B cell (primary cell): ENCODE results near the gene FAM120B. TPM values are rescaled to one million over a fixed set of nuclear protein-coding genes. Genes with fewer than 3 reads are reported as not detected.

ENCODE experiments used
- ATAC-seq: fragments of 200-7000 bp; cut with Tn5 transposase; one replicate; pipeline ENCODE4 v1.10.0; 2021; ENCODE audit warnings: low read depth, mild to moderate bottlenecking, moderate number of reproducible peaks, moderate library complexity
- CTCF ChIA-PET: fragments of 350-600 bp; sonication (Branson Sonifier 250); formaldehyde crosslinking; loops from one replicate; lab custom pipeline; 2021; ENCODE audit warnings: antibody characterized with exemption, inconsistent platforms; lab: Charles Lee
- POLR2A ChIA-PET: fragments of 350-600 bp; sonication (Branson Sonifier 250); formaldehyde crosslinking; loops from one replicate; lab custom pipeline; 2021; ENCODE audit warnings: antibody characterized with exemption; lab: Charles Lee
- DNase-seq: peaks from one replicate; pipeline ENCODE4 v3.0.0; 2013
- H2AFZ ChIP-seq: 2 replicates; pipeline ENCODE4 v1.6.1; 2012; ENCODE audit warnings: mild to moderate bottlenecking, low read depth, low read length; ENCODE audit not compliant: insufficient read depth, poor library complexity, severe bottlenecking
- H3K27ac ChIP-seq, 2 donors: 1 replicate in 1 of 2; 2 replicates in 1 of 2; pipeline ENCODE4 v1.5.1; 2012 to 2013; ENCODE audit warnings: low read length in 2 of 2, mild to moderate bottlenecking in 2 of 2, moderate library complexity in 1 of 2
- H3K27me3 ChIP-seq, 4 experiments: fragments of 200-600 bp in 1 of 4; sonication (generic) in 1 of 4; replicated peaks in 1 of 4; 1 replicate in 2 of 4; 2 replicates in 2 of 4; pipeline versions ENCODE4 v1.6.1 to v1.7.0; 2013 to 2016; ENCODE audit warnings: low read length in 3 of 4, mild to moderate bottlenecking in 2 of 4, mixed read lengths in 1 of 4, moderate library complexity in 1 of 4; ENCODE audit not compliant: insufficient read depth in 4 of 4, control insufficient read depth in 3 of 4; ENCODE audit errors: control extremely low read depth in 1 of 4
- H3K36me3 ChIP-seq, 2 experiments: replicated peaks in 1 of 2; 1 replicate in 1 of 2; 2 replicates in 1 of 2; pipeline versions ENCODE4 v1.6.1 to v1.7.1; 2013; ENCODE audit warnings: low read length in 1 of 2; ENCODE audit not compliant: insufficient read depth in 2 of 2, control insufficient read depth in 1 of 2; ENCODE audit errors: control extremely low read depth in 1 of 2, extremely low read depth in 1 of 2
- H3K4me1 ChIP-seq, 2 donors: fragments of 200-600 bp in 1 of 2; sonication (generic) in 1 of 2; 1 replicate in 1 of 2; 2 replicates in 1 of 2; pipeline versions ENCODE4 v1.5.1 to v1.6.1; 2013 to 2017; ENCODE audit warnings: low read length in 2 of 2; ENCODE audit not compliant: control insufficient read depth in 2 of 2, insufficient read depth in 2 of 2
- H3K4me2 ChIP-seq: replicated peaks from 2 replicates; pipeline ENCODE3; 2012; ENCODE audit warnings: mild to moderate bottlenecking, low read depth, low read length; ENCODE audit not compliant: poor library complexity, severe bottlenecking
- H3K4me3 ChIP-seq, 5 experiments: fragments of 200-600 bp in 1 of 5; sonication (generic) in 1 of 5; 1 replicate in 3 of 5; 2 replicates in 2 of 5; pipeline versions ENCODE4 v1.5.1 to v1.7.0; 2011 to 2016; ENCODE audit warnings: low read length in 4 of 5, mild to moderate bottlenecking in 4 of 5, low read depth in 2 of 5, control low read depth in 1 of 5, moderate library complexity in 1 of 5; ENCODE audit not compliant: insufficient read depth in 1 of 5; ENCODE audit errors: control extremely low read depth in 1 of 5, extremely low read depth in 1 of 5
- H3K79me2 ChIP-seq: fragments of 200-600 bp; sonication (generic); one replicate; pipeline ENCODE4 v1.6.0; 2016; ENCODE audit warnings: low read length; ENCODE audit not compliant: control insufficient read depth, insufficient read depth
- H3K9ac ChIP-seq: fragments of 200-600 bp; sonication (generic); 2 replicates; pipeline ENCODE4 v1.6.1; 2017; ENCODE audit warnings: mild to moderate bottlenecking, low read length, moderate library complexity
- H3K9me3 ChIP-seq, 3 donors: one replicate each; pipeline versions ENCODE4 v1.6.1 to v1.7.1; 2013; ENCODE audit warnings: low read length in 2 of 3; ENCODE audit not compliant: control insufficient read depth in 2 of 3, insufficient read depth in 1 of 3; ENCODE audit errors: control extremely low read depth in 1 of 3
- H4K20me1 ChIP-seq: 2 replicates; pipeline ENCODE4 v1.6.0; 2012; ENCODE audit warnings: mild to moderate bottlenecking, low read length; ENCODE audit not compliant: insufficient read depth, control insufficient read depth, poor library complexity, severe bottlenecking
- H3K27ac Mint-ChIP-seq: one replicate; pipeline ENCODE4 v1.8.0; 2021; ENCODE audit warnings: mixed read lengths
- H3K27me3 Mint-ChIP-seq: one replicate; pipeline ENCODE4 v1.8.0; 2021; ENCODE audit warnings: mixed read lengths
- H3K4me1 Mint-ChIP-seq: one replicate; pipeline ENCODE4 v1.8.0; 2021; ENCODE audit warnings: mixed read lengths
- H3K4me3 Mint-ChIP-seq: one replicate; pipeline ENCODE4 v1.8.0; 2021; ENCODE audit warnings: mixed read lengths
- H3K9me3 Mint-ChIP-seq: one replicate; pipeline ENCODE4 v1.8.0; 2022; ENCODE audit warnings: mixed read lengths; ENCODE audit not compliant: insufficient read depth
- EZH2 ChIP-seq: IDR thresholded peaks from 2 replicates; pipeline ENCODE4 v1.6.1; 2012; ENCODE audit warnings: borderline replicate concordance, low read depth, mild to moderate bottlenecking, moderate library complexity, low read length; ENCODE audit not compliant: insufficient read depth, poor library complexity, severe bottlenecking
- WGBS: methylation state at CpG from one replicate; pipeline ENCODE4 v1.1.5; 2013; ENCODE audit warnings: missing lambda C conversion rate; ENCODE audit not compliant: insufficient coverage; 5-methylcytosine and 5-hydroxymethylcytosine counted together
- intact Hi-C: fragments of 100-400 bp; cut with micrococcal nuclease; formaldehyde crosslinking; loops from one replicate; pipeline ENCODE4 v1.10.0; 2022
- polyA plus RNA-seq: library from polyadenylated mRNA; depleted of rRNA; stranded (reverse); fragments of >200 nt; gene quantifications from 2 replicates; pipeline ENCODE4 v1.2.3, GENCODE V29; 2012
- total RNA-seq, 2 donors: library from RNA; stranded (reverse); fragments of 120-200 nt in 1 of 2; gene quantifications; 1 replicate in 1 of 2; 2 replicates in 1 of 2; pipeline versions ENCODE4 v1.2.3 to v1.2.4, GENCODE V29; 2013 to 2022
- TF ChIP-seq, protein P1 (sequence below): fragments of 200-600 bp; IDR thresholded peaks from one replicate; pipeline ENCODE4 v1.8.0; 2022; ENCODE audit warnings: antibody characterized with exemption, mild to moderate bottlenecking

Gene FAM120B
- total and polyA plus RNA-seq, 2 donors (not counting 1 experiment from before 2014, with no cell fraction given), result 12.5 to 51.7 TPM

DNA sequence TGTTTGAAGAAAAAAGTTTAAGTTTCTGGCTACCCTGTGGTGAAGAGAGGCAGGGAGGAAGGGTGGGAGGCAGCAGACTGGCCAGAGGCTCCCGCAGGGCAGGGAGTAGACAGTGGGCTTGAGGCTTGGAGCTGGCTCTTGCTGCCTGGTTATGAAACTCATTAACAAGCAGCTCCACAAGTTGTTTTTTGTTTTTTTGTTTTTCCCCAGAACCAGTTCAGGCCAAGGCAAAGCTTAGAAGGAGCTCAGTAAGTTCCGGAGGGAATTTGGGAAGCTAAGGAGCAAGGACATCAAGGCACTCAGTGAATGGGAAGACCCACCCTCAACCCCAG is 19.7 kb upstream of the FAM120B start:
- CTCF ChIA-PET, result no interaction called here
- 91% methylated on average over 2 of the region's 2 CpGs for WGBS
- H3K9ac ChIP-seq, result no peak overlapping the region

DNA sequence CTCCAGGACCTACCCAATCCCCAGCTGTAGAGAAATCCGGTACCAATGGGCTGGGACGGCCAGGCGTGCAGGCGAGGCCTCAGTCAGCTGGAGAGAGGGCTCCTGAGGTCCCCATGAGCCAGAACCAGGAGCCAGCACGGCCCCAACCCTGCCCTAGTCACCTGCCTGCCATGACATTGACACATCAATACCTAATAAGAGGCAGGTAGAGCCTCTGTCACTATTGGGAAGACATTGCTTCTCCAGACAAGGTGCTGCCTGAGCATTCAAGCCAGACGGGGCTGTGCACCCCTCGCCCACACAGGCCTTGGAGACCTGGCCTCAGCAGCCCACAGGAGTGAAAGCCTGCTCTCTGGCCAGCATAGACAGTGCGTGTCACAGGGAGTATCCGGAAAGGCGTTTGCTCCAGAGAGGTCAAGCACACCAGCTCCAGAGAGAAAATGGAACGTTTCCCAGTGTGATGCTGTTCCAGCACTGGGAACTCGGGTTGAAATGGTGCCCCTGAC is 19.1 kb upstream of the FAM120B start:
- Histone ChIP-seq H3K27ac (no peak overlapping the region), H4K20me1 (no peaks in the 10 kb centered on the region), H3K4me3 (no peak overlapping the region), H3K79me2 (no peaks in the 10 kb centered on the region), H3K36me3 (no peaks in the 10 kb centered on the region), H3K4me2 (no peak overlapping the region), H3K9ac (no peak overlapping the region), H3K4me1 (peaks cover 23 to 28% of the 10 kb centered on the region in 2 donors), H2AFZ (no peak overlapping the region), H3K9me3 (peaks cover 0 to 19% (median 0%) of the 10 kb centered on the region in 3 donors), H3K27me3 (peaks cover 0 to 48% (median 29%) of the 10 kb centered on the region in 4 experiments)
- TF ChIP-seq, protein P1, sequence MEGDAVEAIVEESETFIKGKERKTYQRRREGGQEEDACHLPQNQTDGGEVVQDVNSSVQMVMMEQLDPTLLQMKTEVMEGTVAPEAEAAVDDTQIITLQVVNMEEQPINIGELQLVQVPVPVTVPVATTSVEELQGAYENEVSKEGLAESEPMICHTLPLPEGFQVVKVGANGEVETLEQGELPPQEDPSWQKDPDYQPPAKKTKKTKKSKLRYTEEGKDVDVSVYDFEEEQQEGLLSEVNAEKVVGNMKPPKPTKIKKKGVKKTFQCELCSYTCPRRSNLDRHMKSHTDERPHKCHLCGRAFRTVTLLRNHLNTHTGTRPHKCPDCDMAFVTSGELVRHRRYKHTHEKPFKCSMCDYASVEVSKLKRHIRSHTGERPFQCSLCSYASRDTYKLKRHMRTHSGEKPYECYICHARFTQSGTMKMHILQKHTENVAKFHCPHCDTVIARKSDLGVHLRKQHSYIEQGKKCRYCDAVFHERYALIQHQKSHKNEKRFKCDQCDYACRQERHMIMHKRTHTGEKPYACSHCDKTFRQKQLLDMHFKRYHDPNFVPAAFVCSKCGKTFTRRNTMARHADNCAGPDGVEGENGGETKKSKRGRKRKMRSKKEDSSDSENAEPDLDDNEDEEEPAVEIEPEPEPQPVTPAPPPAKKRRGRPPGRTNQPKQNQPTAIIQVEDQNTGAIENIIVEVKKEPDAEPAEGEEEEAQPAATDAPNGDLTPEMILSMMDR, result no peak
- no peak for TF ChIP-seq EZH2
- Mint-ChIP-seq H3K9me3 (no peaks in the 10 kb centered on the region), H3K4me3 (peak overlapping the region; percentile 50), H3K27me3 (peaks cover 32% of the 10 kb centered on the region), H3K4me1 (peaks cover 19% of the 10 kb centered on the region), H3K27ac (no peak overlapping the region)
- DNase-seq (no peak), ATAC-seq (no peak)
- intact Hi-C loops, result no loop called here
- 96% methylated on average over 12 of the region's 12 CpGs for WGBS
- ChIA-PET POLR2A (no interaction called here), CTCF (no interaction called here)

More for the DNA sequence above, 19.7 kb upstream of the FAM120B start:
- Histone ChIP-seq H3K27ac (no peak overlapping the region), H4K20me1 (no peaks in the 10 kb centered on the region), H3K27me3 (peaks cover 0 to 42% (median 27%) of the 10 kb centered on the region in 4 experiments), H3K9me3 (peaks cover 0 to 19% (median 0%) of the 10 kb centered on the region in 3 donors), H3K79me2 (no peaks in the 10 kb centered on the region), H3K4me3 (no peak overlapping the region), H2AFZ (no peak overlapping the region), H3K4me2 (no peak overlapping the region), H3K4me1 (peaks cover 18 to 23% of the 10 kb centered on the region in 2 donors), H3K36me3 (no peaks in the 10 kb centered on the region)
- ATAC-seq, result no peak
- POLR2A ChIA-PET, result no interaction called here
- H3K4me1 Mint-ChIP-seq, result peaks cover 13% of the 10 kb centered on the region
- intact Hi-C loops, result no loop called here
- no peak overlapping the region for H3K4me3 Mint-ChIP-seq
- TF ChIP-seq EZH2, result no peak
- H3K27me3 Mint-ChIP-seq, result peaks cover 26% of the 10 kb centered on the region
- DNase-seq, result no peak
- no peak overlapping the region for H3K27ac Mint-ChIP-seq
- no peaks in the 10 kb centered on the region for H3K9me3 Mint-ChIP-seq
